H1 (cell line): ENCODE data around the gene BRD1. TPM values are rescaled to one million over a fixed set of nuclear protein-coding genes. Genes with fewer than 3 reads are reported as not detected.

ENCODE experiments used
- CTCF ChIA-PET: fragments of 300-600 bp; sonication (Branson Sonifier 250); formaldehyde crosslinking; loops from one replicate; lab custom pipeline; 2021; ENCODE audit not compliant: partially characterized antibody; lab: Charles Lee
- POLR2A ChIA-PET: fragments of 300-600 bp; sonication (Branson Sonifier 250); formaldehyde crosslinking; loops from one replicate; lab custom pipeline; 2021; ENCODE audit warnings: inconsistent platforms; ENCODE audit not compliant: partially characterized antibody; lab: Charles Lee
- DNase-seq, 2 experiments: peaks; one replicate each; pipeline versions ENCODE4 v3.0.0 to v3.0.0-alpha.2; 2010 to 2022; ENCODE audit warnings: low spot score in 2 of 2, low read depth in 1 of 2, mixed read lengths in 1 of 2
- FAIRE-seq: peaks from 2 replicates; lab custom pipeline; 2011; peaks lifted over from hg19 to GRCh38; lab: Jason Lieb, UNC
- H2AFZ ChIP-seq: 2 replicates; pipeline ENCODE4 v1.8.1; 2012; ENCODE audit warnings: low read length, inconsistent platforms
- H2AK5ac ChIP-seq: 2 replicates; pipeline ENCODE4 v1.6.1; 2013; ENCODE audit warnings: low read depth, low read length
- H2BK120ac ChIP-seq: replicated peaks from 2 replicates; pipeline ENCODE3; 2013; ENCODE audit warnings: low read depth, low read length, inconsistent platforms
- H2BK12ac ChIP-seq: 2 replicates; pipeline ENCODE4 v1.6.1; 2013; ENCODE audit warnings: low read depth, low read length
- H2BK15ac ChIP-seq: 2 replicates; pipeline ENCODE4 v1.6.1; 2013; ENCODE audit warnings: low read length
- H2BK20ac ChIP-seq: 2 replicates; pipeline ENCODE4 v1.6.1; 2013; ENCODE audit warnings: low read length
- H2BK5ac ChIP-seq: 2 replicates; pipeline ENCODE4 v1.6.1; 2013; ENCODE audit warnings: low read depth, low read length
- H3K14ac ChIP-seq: 2 replicates; pipeline ENCODE4 v1.6.1; 2013; ENCODE audit warnings: inconsistent platforms; ENCODE audit not compliant: insufficient read length
- H3K18ac ChIP-seq: 2 replicates; pipeline ENCODE4 v1.6.1; 2013; ENCODE audit warnings: low read length; ENCODE audit errors: extremely low read depth
- H3K23ac ChIP-seq: 2 replicates; pipeline ENCODE4 v1.6.1; 2013; ENCODE audit warnings: inconsistent platforms; ENCODE audit not compliant: insufficient read length
- H3K23me2 ChIP-seq: 2 replicates; pipeline ENCODE4 v1.6.1; 2013; ENCODE audit warnings: low read depth, low read length
- H3K27ac ChIP-seq: 2 replicates; pipeline ENCODE4 v1.6.1; 2011; ENCODE audit warnings: low read depth, low read length, inconsistent platforms
- H3K27me3 ChIP-seq, 4 experiments: replicated peaks in 1 of 4; 1 replicate in 1 of 4; 2 replicates in 3 of 4; pipeline versions ENCODE4 v1.6.1 to v1.8.1; 2011 to 2013; ENCODE audit warnings: low read length in 3 of 4, mild to moderate bottlenecking in 3 of 4, inconsistent platforms in 2 of 4, mixed read lengths in 2 of 4, moderate library complexity in 1 of 4; ENCODE audit not compliant: control insufficient read depth in 3 of 4, insufficient read depth in 3 of 4; ENCODE audit errors: extremely low read depth in 1 of 4
- H3K36me3 ChIP-seq, 4 experiments: 2 replicates each; pipeline versions ENCODE4 v1.6.1 to v1.8.1; 2011 to 2013; ENCODE audit warnings: mild to moderate bottlenecking in 4 of 4, low read length in 3 of 4, moderate library complexity in 2 of 4, control low read depth in 1 of 4, inconsistent platforms in 1 of 4; ENCODE audit not compliant: insufficient read depth in 4 of 4, control insufficient read depth in 2 of 4
- H3K4ac ChIP-seq: replicated peaks from 2 replicates; pipeline ENCODE3; 2013; ENCODE audit warnings: low read length, low read depth, mixed read lengths, inconsistent platforms; ENCODE audit not compliant: insufficient read length
- H3K4me1 ChIP-seq, 4 experiments: replicated peaks in 1 of 4; 1 replicate in 1 of 4; 2 replicates in 3 of 4; pipeline versions ENCODE4 v1.6.1 to v1.8.1; 2011 to 2013; ENCODE audit warnings: low read length in 3 of 4, inconsistent platforms in 2 of 4, mixed read lengths in 1 of 4; ENCODE audit not compliant: insufficient read depth in 4 of 4, control insufficient read depth in 3 of 4
- H3K4me2 ChIP-seq, 2 experiments: 2 replicates each; pipeline versions ENCODE4 v1.6.1 to v1.8.1; 2011 to 2013; ENCODE audit warnings: low read depth in 2 of 2, low read length in 2 of 2, control low read depth in 1 of 2, inconsistent platforms in 1 of 2, mild to moderate bottlenecking in 1 of 2; ENCODE audit not compliant: insufficient read depth in 1 of 2
- H3K4me3 ChIP-seq, 4 experiments: fragments of 200-600, 300-600 bp in 1 of 4; sonication (generic), shearing (Covaris generic), sonication (Bioruptor Twin) in 1 of 4; 2 replicates each; pipeline versions ENCODE4 v1.5.1 to v1.8.1; 2011 to 2016; ENCODE audit warnings: low read length in 4 of 4, low read depth in 3 of 4, control low read depth in 2 of 4, inconsistent platforms in 2 of 4, mild to moderate bottlenecking in 2 of 4, mixed read lengths in 1 of 4, moderate library complexity in 1 of 4; ENCODE audit not compliant: insufficient read depth in 2 of 4; ENCODE audit errors: extremely low read depth in 1 of 4
- H3K56ac ChIP-seq: replicated peaks from 2 replicates; pipeline ENCODE3; 2013; ENCODE audit warnings: low read depth, mild to moderate bottlenecking, mixed read lengths, low read length, inconsistent platforms; ENCODE audit not compliant: insufficient read length
- H3K79me1 ChIP-seq: 2 replicates; pipeline ENCODE4 v1.6.1; 2013; ENCODE audit warnings: low read depth, low read length, control low read depth
- H3K79me2 ChIP-seq, 2 experiments: 2 replicates each; pipeline versions ENCODE4 v1.6.1 to v1.8.1; 2012 to 2013; ENCODE audit warnings: low read length in 2 of 2, mild to moderate bottlenecking in 2 of 2, inconsistent platforms in 1 of 2; ENCODE audit not compliant: insufficient read depth in 2 of 2, control insufficient read depth in 1 of 2
- H3K9ac ChIP-seq, 4 experiments: replicated peaks in 1 of 4; 1 replicate in 1 of 4; 2 replicates in 3 of 4; pipeline versions ENCODE4 v1.6.1 to v1.8.1; 2011 to 2013; ENCODE audit warnings: low read depth in 3 of 4, low read length in 3 of 4, control low read depth in 2 of 4, mild to moderate bottlenecking in 2 of 4, moderate library complexity in 2 of 4, inconsistent platforms in 1 of 4; ENCODE audit errors: extremely low read depth in 1 of 4
- H3K9me3 ChIP-seq, 2 experiments: 2 replicates each; pipeline versions ENCODE4 v1.6.1 to v1.8.1; 2012 to 2013; ENCODE audit warnings: mild to moderate bottlenecking in 2 of 2, moderate library complexity in 2 of 2, control low read depth in 1 of 2, inconsistent platforms in 1 of 2, low read depth in 1 of 2, low read length in 1 of 2, mixed read lengths in 1 of 2; ENCODE audit not compliant: insufficient read depth in 2 of 2
- H4K20me1 ChIP-seq, 2 experiments: replicated peaks in 1 of 2; 2 replicates each; pipeline versions ENCODE3 to v1.8.1; 2011 to 2013; ENCODE audit warnings: inconsistent platforms in 2 of 2, low read length in 2 of 2, mild to moderate bottlenecking in 1 of 2; ENCODE audit not compliant: insufficient read depth in 2 of 2, control insufficient read depth in 1 of 2
- H4K5ac ChIP-seq: 2 replicates; pipeline ENCODE4 v1.6.1; 2013; ENCODE audit warnings: low read length, low read depth, mixed read lengths, inconsistent platforms; ENCODE audit not compliant: insufficient read length
- H4K8ac ChIP-seq: 2 replicates; pipeline ENCODE4 v1.8.0; 2013; ENCODE audit warnings: mild to moderate bottlenecking, moderate library complexity, low read length, inconsistent platforms; ENCODE audit not compliant: insufficient read depth; ENCODE audit errors: extremely low read depth
- H4K91ac ChIP-seq: replicated peaks from 2 replicates; pipeline ENCODE3; 2013; ENCODE audit warnings: low read length, mixed read lengths, inconsistent platforms; ENCODE audit not compliant: insufficient read length
- ATF3 ChIP-seq: IDR thresholded peaks from 2 replicates; pipeline ENCODE4 v1.6.1; 2011; ENCODE audit warnings: low read depth, mild to moderate bottlenecking, low read length; ENCODE audit not compliant: insufficient read depth
- BACH1 ChIP-seq: IDR thresholded peaks from 2 replicates; pipeline ENCODE4 v1.6.1; 2012; ENCODE audit warnings: low read length, improper control_type of control experiment
- CBX5 ChIP-seq: fragments of 300-800, 300-1000 bp; sonication (generic); IDR thresholded peaks from 2 replicates; pipeline ENCODE4 v1.7.1; 2016; ENCODE audit warnings: antibody characterized with exemption, low read length, low read depth
- GTF2F1 ChIP-seq: IDR thresholded peaks from 2 replicates; pipeline ENCODE4 v1.6.1; 2012; ENCODE audit warnings: low read depth, low read length, improper control_type of control experiment, borderline replicate concordance
- RFX5 ChIP-seq: IDR thresholded peaks from 2 replicates; pipeline ENCODE4 v1.6.1; 2011; ENCODE audit warnings: low read depth, low read length, improper control_type of control experiment, borderline replicate concordance
- WGBS, 2 experiments: shearing (Covaris generic) in 1 of 2; methylation state at CpG; one replicate each; pipeline versions ENCODE4 v1.1.6 to v1.1.7; 2013 to 2015; ENCODE audit warnings: low lambda C conversion rate in 2 of 2, mixed read lengths in 2 of 2, inconsistent platforms in 1 of 2, low coverage in 1 of 2, missing lambda C conversion rate in 1 of 2; ENCODE audit not compliant: insufficient replicate concordance in 2 of 2, insufficient coverage in 1 of 2, insufficient read length in 1 of 2; ENCODE audit errors: extremely low coverage in 1 of 2, missing lambda C conversion rate in 1 of 2; 5-methylcytosine and 5-hydroxymethylcytosine counted together
- polyA plus RNA-seq, 7 experiments: library from polyadenylated mRNA; depleted of rRNA in 3 of 7; stranded (reverse) in 5 of 7; unstranded in 2 of 7; fragments of >200 nt in 5 of 7; fragments of 200-250 nt in 2 of 7; gene quantifications; 1 replicate in 5 of 7; 2 replicates in 1 of 7; 4 replicates in 1 of 7; pipeline versions ENCODE4 v1.2.1 to v1.2.3, GENCODE V29; 2011 to 2013; ENCODE audit warnings: missing spikeins in 2 of 7, mixed read lengths in 2 of 7
- total RNA-seq: library from RNA; stranded (reverse); fragmentation: NEBNext Ultra II Directional; extraction: Animal tissue kit (Norgen Biotek cat#: 25700); gene quantifications from 2 replicates; pipeline ENCODE4 v1.2.1, GENCODE V29; 2021
- TF ChIP-seq, protein P1 (sequence below): IDR thresholded peaks from 2 replicates; pipeline ENCODE4 v1.6.1; 2012; ENCODE audit warnings: low read length, inconsistent platforms

Gene BRD1
- total and polyA plus RNA-seq, 2 of the 8 experiments (the other 6 are each of a cell fraction or from before 2014, with no cell fraction given): 6.8 to 34.0 TPM

DNA sequence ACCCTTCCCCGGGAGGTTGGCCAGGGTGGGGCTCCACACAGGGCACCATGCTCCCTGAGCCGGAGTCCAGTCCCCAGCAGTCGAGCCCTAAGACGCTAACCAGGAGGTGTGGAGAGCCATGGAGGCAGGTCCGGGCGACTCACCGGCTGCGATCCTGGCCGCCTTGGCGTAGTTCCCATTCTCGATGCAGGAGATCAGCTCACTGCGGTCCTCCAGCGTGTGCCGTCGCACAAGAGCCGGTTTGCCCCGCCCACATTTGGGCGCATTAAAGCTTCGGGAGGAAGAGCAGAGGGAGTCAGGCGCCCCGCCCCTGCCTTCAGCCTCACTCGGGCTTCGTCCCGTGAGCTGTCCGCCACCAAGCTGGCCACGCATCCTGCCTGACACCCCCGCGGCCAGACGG is 50.8 kb downstream of the BRD1 start:
- no peak overlapping the region for H2BK12ac ChIP-seq
- H3K9ac ChIP-seq: no peak overlapping the region
- H2BK15ac ChIP-seq: no peak overlapping the region
- no peak overlapping the region for H3K18ac ChIP-seq
- H3K4me2 ChIP-seq: no peak overlapping the region
- H2BK5ac ChIP-seq: no peak overlapping the region
- H3K36me3 ChIP-seq: peaks cover 3 to 38% (median 24%) of the 10 kb centered on the region in 4 experiments
- DNase-seq (no peak), FAIRE-seq (no peak)
- no peak overlapping the region for H3K4me3 ChIP-seq
- no peak overlapping the region for H4K8ac ChIP-seq
- H3K79me1 ChIP-seq: peaks cover 13% of the 10 kb centered on the region
- H2BK120ac ChIP-seq: no peak overlapping the region
- no peaks in the 10 kb centered on the region; a peak in 1 of 4 replicates for H3K9me3 ChIP-seq
- no peaks in the 10 kb centered on the region; a peak in 1 of 7 replicates for H3K27me3 ChIP-seq
- peaks cover 2% of the 10 kb centered on the region; the same call in 1 of the 2 replicates for H3K23me2 ChIP-seq
- H3K23ac ChIP-seq: no peak overlapping the region
- H2AFZ ChIP-seq: no peak overlapping the region
- H4K20me1 ChIP-seq: peaks cover 15 to 24% of the 10 kb centered on the region in 2 experiments
- no peak overlapping the region for H3K27ac ChIP-seq
- POLR2A ChIA-PET: interaction anchor here (0.5 kb wide), 1 partner anchor 114 kb away, joined by 4 read pairs; no protein-coding TSS in a partner anchor
- no peak overlapping the region for H3K56ac ChIP-seq
- CTCF ChIA-PET: interaction anchor here (0.9 to 2.3 kb wide), 2 partner anchors 10 to 141 kb away, joined by 3 to 9 read pairs; partner anchors contain the start of genes ALG12 and CRELD2
- H3K4me1 ChIP-seq: no peaks in the 10 kb centered on the region; a peak in 3 of 7 replicates
- H2AK5ac ChIP-seq: no peak overlapping the region
- H2BK20ac ChIP-seq: no peak overlapping the region
- H3K4ac ChIP-seq: no peak overlapping the region
- 92% methylated on average over 23 of the region's 29 CpGs; no CpG with 5 or more reads in 1 of the 2 experiments for WGBS, 2 experiments
- no peak overlapping the region for H4K5ac ChIP-seq
- no peak overlapping the region for H3K14ac ChIP-seq
- peaks cover 0 to 31% of the 10 kb centered on the region in 2 experiments; a peak in 2 of 4 replicates for H3K79me2 ChIP-seq
- H4K91ac ChIP-seq: no peak overlapping the region
- TF ChIP-seq RFX5 (no peak), ATF3 (no peak), CBX5 (no peak), GTF2F1 (no peak), BACH1 (no peak)
- TF ChIP-seq, protein P1, sequence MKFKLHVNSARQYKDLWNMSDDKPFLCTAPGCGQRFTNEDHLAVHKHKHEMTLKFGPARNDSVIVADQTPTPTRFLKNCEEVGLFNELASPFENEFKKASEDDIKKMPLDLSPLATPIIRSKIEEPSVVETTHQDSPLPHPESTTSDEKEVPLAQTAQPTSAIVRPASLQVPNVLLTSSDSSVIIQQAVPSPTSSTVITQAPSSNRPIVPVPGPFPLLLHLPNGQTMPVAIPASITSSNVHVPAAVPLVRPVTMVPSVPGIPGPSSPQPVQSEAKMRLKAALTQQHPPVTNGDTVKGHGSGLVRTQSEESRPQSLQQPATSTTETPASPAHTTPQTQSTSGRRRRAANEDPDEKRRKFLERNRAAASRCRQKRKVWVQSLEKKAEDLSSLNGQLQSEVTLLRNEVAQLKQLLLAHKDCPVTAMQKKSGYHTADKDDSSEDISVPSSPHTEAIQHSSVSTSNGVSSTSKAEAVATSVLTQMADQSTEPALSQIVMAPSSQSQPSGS: no peak
